Measurements from ENCODE around the gene CCL17.
"Not testable (repeated sequence)": the region's sequence is repeated elsewhere in the genome, so short reads cannot be mapped to it uniquely, and the experiment has no call there.

Gene CCL17

DNA sequence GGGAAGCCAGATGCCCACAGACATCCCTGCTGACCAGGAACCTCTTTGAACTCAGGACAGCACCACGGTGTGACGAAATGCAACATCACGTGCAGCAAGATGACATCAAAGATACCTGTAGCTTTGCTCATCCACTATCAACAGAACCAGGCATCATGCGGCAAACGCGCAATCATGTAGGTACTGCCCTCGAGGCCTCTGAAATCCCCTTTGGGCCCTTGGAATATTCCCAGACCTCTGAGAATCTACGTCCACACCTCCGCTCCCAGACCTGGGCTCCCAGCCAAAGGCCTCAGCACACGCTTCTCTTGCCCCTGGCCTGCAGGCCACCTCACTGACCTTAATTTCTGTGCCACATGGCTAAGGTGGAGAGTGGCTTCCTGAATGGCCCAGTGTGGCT is 25.0 kb upstream of the CCL17 start:
- DNase-seq, result peak; percentile 18

GRCh38 chr16:57380671-57381462 is 23.7 kb upstream of the CCL17 start:
- DNase-seq, result peak; percentile 17

- DNase-seq, result no peak
Measured at GRCh38 chr16:57381791-57382534, 22.6 kb upstream of the CCL17 start.

- DNase-seq, result no peak
Measured at GRCh38 chr16:57382535-57383275, 21.9 kb upstream of the CCL17 start.

GRCh38 chr16:57383276-57384247 is 21.0 kb upstream of the CCL17 start:
- DNase-seq, result no peak

DNA sequence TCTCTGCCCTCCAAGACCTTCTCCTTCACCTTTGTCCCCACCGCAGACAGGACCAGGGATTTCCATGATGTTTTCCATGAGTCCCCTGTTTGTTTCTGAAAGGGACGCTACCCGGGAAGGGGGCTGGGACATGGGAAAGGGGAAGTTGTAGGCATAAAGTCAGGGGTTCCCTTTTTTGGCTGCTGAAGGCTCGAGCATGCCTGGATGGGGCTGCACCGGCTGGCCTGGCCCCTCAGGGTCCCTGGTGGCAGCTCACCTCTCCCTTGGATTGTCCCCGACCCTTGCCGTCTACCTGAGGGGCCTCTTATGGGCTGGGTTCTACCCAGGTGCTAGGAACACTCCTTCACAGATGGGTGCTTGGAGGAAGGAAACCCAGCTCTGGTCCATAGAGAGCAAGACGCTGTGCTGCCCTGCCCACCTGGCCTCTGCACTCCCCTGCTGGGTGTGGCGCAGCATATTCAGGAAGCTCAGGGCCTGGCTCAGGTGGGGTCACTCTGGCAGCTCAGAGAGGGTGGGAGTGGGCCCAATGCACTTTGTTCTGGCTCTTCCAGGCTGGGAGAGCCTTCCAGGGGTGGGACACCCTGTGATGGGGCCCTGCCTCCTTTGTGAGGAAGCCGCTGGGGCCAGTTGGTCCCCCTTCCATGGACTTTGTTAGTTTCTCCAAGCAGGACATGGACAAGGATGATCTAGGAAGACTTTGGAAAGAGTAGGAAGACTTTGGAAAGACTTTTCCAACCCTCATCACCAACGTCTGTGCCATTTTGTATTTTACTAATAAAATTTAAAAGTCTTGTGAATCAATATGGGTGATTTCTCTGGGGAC is 20.1 kb upstream of the CCL17 start:
- DNase-seq, result no peak

- DNase-seq, result no peak
Measured at GRCh38 chr16:57385083-57385482, 19.5 kb upstream of the CCL17 start.

- no peak for DNase-seq
Measured at GRCh38 chr16:57386381-57386951, 18.1 kb upstream of the CCL17 start.

DNA sequence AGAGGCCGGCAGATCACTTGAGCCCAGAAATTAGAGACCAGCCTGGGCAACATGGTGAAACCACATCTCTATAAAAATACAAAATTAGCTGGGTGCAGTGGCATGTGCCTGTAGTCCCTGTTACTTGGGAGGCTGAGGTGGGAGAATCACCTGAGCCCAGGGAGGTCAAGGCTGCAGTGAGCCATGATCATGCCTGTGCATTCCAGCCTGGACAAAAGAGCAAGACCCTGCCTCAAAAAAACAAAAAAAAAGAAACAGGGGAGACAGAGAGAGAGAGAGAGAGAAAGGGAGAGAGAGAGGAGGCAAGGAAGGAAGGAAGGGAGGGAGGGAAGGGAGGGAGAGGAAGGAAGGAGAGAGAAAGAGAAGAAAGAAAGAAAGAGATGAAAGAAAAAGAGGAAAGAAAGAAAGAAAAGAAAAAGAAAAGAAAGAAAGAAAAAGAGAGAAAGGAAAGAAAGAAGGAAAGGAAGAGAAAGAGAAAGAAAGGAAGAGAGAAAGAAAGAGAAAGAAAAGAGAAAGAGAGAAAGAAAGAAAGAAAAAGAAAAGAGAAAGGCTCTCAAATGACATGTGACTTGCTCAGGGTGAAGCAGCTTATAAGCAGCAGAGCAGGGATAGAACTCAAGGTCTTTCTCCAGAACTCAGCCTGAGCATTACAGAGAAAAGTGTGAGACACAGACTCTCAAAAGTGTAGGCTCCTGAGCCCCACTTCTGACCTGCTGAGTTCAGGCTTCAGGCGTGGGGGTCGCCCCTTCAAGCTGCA is 16.8 kb upstream of the CCL17 start:
- DNase-seq, result no peak

GRCh38 chr16:57388359-57389086 is 16.0 kb upstream of the CCL17 start:
- no peak for DNase-seq

GRCh38 chr16:57389087-57389468 is 15.5 kb upstream of the CCL17 start:
- no peak for DNase-seq

DNA sequence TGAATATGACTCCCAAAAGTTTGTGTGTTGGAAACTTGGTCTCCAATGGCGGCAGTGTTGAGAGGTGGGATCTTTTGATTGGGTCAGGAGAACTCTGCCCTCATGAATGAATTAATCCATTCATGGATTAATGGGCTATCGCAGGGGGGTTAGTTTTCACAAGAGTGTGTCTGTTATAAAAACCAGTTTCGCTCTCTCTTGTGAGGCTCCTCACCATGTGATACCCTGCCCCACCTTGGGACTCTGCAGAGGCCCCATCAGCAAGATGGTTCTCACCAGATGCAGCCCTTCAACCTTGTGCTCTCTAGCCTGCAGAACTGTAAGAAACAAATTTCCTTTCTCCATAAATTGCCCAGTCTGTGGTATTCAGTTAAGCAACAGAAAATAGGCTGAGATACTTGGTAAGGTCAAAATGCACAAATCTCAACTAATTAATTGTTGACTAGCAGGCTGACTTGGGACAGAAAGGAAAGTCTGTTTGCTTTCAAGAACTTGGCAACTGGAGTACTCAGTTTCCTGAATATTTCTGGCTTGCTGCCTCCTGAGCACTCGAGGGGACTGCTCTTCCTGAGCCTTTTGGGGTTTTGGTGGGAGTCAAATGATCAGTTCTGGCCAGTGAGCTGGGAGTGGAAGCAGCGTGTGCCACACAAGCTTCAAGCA is 13.8 kb upstream of the CCL17 start:
- DNase-seq, result no peak

DNA sequence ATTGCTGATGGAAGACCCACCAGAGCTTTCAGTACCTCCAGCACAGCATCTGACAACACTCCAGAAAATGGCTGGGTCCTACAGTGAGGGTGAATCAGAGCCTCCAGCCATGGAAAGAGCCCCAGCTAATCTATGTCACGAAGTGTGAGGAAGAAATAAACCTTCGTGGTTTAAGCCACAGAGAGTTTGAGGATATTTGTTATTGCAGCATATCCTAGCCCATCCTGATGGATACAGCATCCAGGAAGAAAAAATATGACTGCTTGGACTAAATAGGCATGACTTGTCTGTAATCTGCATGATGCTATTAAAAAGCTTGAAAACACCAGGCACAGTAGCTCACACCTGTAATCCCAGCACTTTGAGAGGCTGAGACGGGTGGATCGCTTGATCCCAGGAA is 13.3 kb upstream of the CCL17 start:
- DNase-seq, result no peak

- no peak for DNase-seq
Measured at GRCh38 chr16:57391708-57392107, 12.9 kb upstream of the CCL17 start.

- peak; percentile 58 for DNase-seq
Measured at GRCh38 chr16:57392694-57393093, 11.9 kb upstream of the CCL17 start.

DNA sequence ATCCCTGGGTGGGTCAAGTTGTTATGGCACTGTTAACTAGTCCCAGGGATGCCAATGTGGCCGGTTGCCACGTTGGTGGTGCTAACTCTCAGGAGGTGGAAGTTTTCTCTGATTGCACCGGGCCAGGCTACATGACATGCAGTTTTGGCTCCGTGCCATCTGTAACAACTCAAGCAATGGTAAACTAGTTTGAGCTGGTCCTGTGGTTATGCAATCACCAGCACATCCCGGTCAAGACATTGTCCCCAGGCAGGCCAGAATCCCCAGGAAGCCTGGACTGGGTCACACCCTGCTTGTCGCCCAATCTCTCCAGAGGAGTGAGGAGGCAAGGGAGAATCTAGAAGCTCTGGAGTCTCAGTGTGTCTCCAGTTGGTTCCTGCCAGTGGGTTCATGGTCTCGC is 10.1 kb upstream of the CCL17 start:
- peak; percentile 42 for DNase-seq

- DNase-seq, result no peak
Measured at GRCh38 chr16:57395026-57395425, 9.5 kb upstream of the CCL17 start.

- no peak for DNase-seq
Measured at GRCh38 chr16:57396786-57397185, 7.8 kb upstream of the CCL17 start.

GRCh38 chr16:57397493-57397892 is 7.1 kb upstream of the CCL17 start:
- not testable (repeated sequence) for DNase-seq
